GM18867 (cell line): ENCODE results near the gene FBXW7.
"Not testable (repeated sequence)": the region's sequence is repeated elsewhere in the genome, so short reads cannot be mapped to it uniquely, and the experiment has no call there.

Experiments used
- ATAC-seq: cut with Tn5 transposase; IDR thresholded peaks from one replicate; pipeline ENCODE4 v1.9.1; 2021; ENCODE audit warnings: mild to moderate bottlenecking, moderate library complexity; ENCODE audit not compliant: unreplicated experiment

FBXW7 gene

GRCh38 chr4:152545088-152545487 lies 9.2 kb upstream of the FBXW7 start:
- ATAC-seq: no peak

DNA sequence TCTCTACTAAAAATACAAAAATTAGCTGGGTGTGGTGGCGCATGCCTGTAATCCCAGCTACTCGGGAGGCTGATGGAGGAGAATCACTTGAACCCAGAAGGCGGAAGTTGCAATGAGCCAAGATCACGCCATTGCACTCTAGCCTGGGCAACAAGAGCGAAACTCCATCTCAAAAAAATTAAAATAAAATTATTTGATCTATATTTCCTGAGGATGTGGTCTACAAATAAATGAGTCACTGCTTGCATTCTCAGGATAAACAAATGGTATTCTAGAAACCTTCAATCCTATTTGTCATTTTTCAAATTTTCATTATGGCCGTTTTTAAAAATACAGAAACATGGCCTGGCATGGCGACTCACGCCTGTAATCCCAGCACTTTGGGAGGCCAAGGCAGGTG lies 8.6 kb upstream of the FBXW7 start:
- not testable (repeated sequence) for ATAC-seq

GRCh38 chr4:152540941-152541340 lies 5.0 kb upstream of the FBXW7 start:
- no peak for ATAC-seq

- ATAC-seq: peak; percentile 24
Observed at GRCh38 chr4:152540293-152540674, 4.4 kb upstream of the FBXW7 start.

DNA sequence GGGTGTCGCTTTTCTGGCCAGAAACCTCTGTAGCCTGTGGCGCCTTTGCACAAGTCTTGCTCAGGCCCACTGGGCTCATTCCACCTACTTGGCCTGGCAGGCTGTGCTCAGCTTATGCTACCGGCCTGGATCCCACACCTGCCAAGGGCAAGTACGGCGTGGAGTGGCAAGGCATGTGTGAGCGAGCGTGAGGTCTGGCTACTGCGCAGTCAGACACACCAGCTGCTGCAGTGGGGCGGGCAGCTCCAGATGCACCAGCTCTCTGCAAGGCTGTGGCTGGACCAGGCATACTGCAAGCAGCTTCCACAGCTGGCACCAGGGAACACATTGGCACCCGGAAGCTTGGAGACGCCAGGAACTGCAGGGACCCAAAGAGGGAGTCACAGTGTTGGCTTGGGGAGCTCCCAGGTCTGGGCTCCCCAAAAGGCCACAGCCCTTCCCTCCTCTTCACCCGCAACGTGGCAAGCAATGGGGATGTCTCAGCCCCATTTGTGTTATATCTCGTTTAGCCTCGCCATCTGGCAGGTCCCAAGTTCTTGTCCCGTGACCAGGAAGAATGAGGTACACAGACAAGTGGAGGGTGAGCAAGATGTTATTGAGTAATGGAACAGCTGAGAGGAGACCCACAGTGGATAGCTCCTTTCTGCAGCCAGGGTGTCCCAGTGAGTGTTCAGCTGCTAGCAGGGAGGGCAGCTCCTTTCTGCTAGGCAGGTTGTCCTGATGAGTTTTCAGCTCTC lies 3.8 kb upstream of the FBXW7 start:
- no peak for ATAC-seq

- ATAC-seq: no peak
Observed at GRCh38 chr4:152537881-152538280, 2.0 kb upstream of the FBXW7 start.

DNA sequence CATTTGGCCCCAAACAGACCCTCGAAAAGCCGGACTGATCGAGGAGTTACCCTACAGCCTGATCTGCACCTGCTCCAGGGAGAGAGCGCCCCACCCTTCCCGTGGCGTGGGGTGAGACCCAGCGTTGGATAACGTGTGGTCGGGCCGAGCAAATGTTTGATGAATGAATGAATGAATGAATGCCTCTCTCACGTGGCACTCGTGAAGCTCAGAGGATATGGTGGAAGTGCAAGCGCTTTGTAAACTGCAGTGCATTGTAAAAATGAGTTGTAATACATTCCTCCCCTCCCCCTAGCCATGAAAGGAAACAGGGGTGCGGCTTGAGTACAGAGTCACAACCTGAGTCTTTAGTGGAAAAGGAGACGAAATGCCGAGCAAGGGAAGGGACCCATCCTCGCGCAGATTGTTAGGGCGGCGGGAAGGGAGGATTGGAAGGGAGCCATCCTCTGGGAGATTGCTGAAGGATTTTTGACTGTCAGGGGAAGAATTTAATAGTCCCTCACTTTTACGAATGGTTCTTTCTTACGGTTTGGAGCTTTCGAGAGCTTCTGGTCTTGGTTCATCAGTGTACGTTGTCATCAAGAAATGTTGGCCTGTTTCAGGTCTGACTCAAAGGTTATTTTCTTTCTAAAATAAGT lies 772 bp upstream of the FBXW7 start:
- peak; percentile 34 for ATAC-seq

DNA sequence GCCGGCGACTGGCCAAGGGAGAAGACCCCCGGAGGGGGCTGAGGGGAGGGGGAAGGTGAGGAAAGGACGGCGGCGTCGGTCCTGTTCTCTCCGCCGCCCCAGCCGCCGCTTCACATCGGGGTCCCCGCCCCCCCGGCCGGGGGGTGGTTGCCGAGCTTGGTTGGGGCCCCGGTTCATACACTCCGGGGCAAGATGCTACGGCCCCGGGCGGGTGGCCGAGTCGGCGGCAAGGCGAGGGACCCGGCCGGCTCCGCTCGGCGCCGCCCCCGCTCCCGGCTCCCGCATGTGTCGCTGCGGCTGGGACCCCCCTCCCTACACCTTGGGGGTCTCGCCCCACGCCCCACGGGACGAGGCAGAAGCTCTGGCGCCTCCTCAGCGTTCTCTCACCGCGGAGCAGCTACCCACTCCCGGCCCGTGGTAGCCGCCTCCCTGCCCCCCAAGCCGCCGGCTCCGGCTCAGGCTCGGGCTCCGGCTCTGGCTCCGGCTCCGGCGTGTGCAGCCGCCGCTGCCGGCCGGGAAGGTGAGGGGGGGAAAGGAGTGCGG lies 461 bp downstream of the FBXW7 start:
- ATAC-seq: peak; percentile 4

- no peak for ATAC-seq
Observed at GRCh38 chr4:152534541-152535359, 1.1 kb downstream of the FBXW7 start.

DNA sequence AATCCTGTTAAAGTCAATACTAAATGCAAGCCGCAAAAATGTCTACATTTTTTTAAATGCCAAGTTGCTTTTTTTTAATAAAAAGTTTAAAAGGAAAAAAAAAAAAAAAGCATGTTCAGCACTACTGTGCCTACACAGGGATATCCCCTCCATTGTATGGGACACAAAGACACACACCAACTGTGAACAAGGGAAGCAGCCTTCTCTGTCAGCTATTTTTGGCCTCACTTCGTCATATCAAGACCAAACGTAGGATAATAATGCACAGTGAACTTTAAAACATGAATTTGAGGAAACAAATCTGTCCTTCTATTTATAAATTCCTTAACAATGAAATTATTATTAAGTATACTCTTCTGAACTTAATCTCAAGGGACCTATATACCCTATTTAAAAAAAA lies 4.4 kb downstream of the FBXW7 start:
- no peak for ATAC-seq

DNA sequence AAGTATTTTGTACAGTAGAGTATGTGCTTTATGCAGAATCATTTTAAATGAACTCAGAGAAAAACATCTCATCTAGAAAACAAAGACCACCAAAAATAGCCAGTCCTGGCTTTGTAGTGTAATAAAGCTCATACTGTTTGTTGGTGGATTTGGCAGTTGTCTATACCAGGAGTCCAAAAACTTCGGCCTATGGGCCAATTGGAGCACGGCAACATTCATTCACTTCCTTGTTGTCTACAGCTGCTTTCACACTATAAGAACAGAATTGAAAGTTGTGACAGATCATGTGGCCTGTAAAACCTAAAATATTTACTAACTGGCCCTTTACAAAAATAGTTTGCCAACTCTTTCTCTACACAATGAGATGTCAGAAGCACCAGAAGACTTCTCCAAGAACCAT lies 5.3 kb downstream of the FBXW7 start:
- ATAC-seq: no peak

- no peak for ATAC-seq
Observed at GRCh38 chr4:152529880-152530279, 6.0 kb downstream of the FBXW7 start.

DNA sequence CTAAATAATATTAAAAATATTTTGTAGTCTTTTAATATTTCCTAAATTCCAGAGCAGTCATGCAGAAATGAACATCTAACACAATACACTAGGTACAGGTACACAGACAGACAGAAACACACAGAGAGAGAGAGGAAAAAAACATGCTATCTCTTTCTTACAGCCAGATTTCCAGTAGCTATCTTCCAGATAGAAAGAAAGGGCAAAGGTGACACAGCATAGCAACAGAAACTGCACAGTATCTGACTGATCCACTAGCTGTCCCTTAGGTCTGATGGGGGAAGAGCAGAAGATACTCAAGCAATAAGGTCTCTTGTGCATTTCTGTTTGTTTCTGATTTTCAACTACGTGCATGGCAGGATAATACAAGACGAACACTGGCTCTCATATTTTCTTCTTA lies 7.8 kb downstream of the FBXW7 start:
- no peak for ATAC-seq

DNA sequence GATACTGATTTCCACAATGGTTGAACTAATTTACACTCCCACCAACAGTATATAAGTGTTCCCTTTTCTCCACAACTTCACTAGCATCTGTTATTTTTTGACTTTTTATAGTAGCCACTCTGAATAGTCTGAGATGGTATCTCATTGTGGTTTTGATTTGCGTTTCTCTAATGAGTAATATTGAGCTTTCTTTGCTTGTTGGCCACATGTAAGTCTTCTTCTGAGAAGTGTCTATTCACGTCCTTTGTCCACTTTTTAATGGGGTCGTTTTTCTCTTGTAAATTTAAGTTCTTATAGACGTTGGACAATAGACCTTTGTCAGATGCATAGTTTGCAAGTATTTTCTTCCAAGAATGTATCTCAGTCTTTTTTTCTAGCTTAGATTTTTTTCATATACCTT lies 10.0 kb downstream of the FBXW7 start:
- ATAC-seq: peak; percentile 47

- ATAC-seq: peak; percentile 59
Observed at GRCh38 chr4:152524427-152524826, 11.5 kb downstream of the FBXW7 start.

GRCh38 chr4:152523731-152524130 lies 12.2 kb downstream of the FBXW7 start:
- ATAC-seq: no peak

DNA sequence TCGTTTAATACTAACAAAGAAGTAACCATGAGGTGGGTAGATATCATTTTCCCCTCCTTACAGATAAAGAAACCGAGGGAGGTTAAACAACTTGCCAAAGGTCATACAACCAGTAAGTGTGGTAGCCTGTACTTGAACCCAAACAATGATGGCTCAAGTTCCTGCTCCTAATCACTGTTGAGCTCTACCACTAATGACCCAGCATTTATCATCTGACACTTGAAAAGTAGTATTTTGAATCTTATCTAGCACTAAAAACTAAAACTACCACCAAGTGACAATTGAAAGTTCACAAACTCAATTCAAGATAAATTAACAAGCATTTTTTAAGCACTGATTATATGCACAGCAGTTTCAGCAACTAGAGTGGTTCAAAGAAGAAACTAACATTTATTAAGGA lies 13.1 kb downstream of the FBXW7 start:
- ATAC-seq: no peak

- no peak for ATAC-seq
Observed at GRCh38 chr4:152522245-152522644, 13.6 kb downstream of the FBXW7 start.

- ATAC-seq: no peak
Observed at GRCh38 chr4:152516156-152516555, 19.7 kb downstream of the FBXW7 start.

GRCh38 chr4:152515678-152516077 lies 20.2 kb downstream of the FBXW7 start:
- ATAC-seq: no peak

DNA sequence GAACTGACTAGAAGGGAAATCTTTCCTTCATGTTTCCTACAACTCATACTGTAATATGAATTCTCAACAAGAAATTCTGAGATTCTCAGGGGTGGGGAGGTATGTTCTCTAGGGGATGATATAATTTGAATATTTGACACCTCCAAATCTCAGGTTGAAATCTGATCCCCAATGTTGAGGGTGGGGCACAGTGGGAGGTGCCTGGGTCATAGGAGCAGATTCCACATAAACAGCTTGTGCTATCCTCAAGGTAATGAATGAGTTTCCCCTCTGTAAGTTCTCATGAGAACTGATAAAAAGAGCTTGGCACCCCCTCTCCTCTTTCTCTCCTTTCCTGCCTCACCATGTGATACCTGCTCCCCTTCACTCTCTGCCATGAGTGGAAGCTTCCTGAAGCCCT lies 21.5 kb downstream of the FBXW7 start:
- ATAC-seq: no peak

- no peak for ATAC-seq
Observed at GRCh38 chr4:152513078-152513477, 22.8 kb downstream of the FBXW7 start.
